DOHH2 (cell line): ENCODE results near the gene PRR14L.

ENCODE experiments used
- EZH2phosphoT487 ChIP-seq: fragments of 200-600 bp; sonication (generic); IDR thresholded peaks from 2 replicates; pipeline ENCODE4 v1.6.1; 2017; ENCODE audit warnings: borderline replicate concordance, mild to moderate bottlenecking, antibody characterized with exemption, low read length, moderate library complexity, mixed read lengths
- TF ChIP-seq, protein P1 (sequence below): fragments of 200-600 bp; sonication (generic); IDR thresholded peaks from one replicate; pipeline ENCODE4 v1.5.1; 2014; ENCODE audit warnings: antibody characterized with exemption, mild to moderate bottlenecking, low read depth, low read length; ENCODE audit not compliant: poor library complexity, severe bottlenecking

DNA sequence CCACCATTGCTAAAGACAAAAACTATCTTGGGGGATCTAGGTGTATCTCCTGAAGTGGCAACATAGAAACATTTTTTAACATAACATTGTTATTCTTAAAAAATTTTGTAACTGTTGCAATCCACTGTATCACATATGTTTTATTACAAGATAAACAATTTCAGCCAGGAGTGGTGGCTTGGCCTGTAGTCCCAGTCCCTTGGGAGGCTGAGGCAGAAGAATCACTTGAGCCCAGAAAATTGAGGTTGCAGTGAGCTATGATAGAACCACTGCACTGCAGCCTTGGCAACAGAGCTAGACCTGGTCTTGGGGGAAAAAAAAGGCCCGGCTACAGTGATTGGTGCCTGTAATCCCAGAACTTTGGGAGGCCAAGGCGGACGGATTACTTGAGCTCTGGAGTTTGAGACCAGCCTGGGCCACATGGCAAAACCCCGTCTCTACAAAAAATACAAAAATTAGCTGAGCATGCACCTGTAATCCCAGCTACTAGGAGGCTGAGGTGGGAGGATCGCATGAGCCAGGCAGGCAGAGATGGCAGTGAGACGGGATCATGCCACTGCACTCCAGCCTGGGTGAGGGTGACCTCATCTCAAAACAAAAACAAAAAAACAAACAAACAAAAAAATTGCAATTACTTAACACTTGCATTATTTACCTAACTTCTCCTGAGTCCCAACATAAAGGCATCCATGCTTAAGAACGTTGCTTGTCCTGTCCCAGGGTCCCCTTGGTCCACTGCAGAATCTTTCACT, 2.3 kb upstream of the PRR14L start:
- TF ChIP-seq, protein P1, sequence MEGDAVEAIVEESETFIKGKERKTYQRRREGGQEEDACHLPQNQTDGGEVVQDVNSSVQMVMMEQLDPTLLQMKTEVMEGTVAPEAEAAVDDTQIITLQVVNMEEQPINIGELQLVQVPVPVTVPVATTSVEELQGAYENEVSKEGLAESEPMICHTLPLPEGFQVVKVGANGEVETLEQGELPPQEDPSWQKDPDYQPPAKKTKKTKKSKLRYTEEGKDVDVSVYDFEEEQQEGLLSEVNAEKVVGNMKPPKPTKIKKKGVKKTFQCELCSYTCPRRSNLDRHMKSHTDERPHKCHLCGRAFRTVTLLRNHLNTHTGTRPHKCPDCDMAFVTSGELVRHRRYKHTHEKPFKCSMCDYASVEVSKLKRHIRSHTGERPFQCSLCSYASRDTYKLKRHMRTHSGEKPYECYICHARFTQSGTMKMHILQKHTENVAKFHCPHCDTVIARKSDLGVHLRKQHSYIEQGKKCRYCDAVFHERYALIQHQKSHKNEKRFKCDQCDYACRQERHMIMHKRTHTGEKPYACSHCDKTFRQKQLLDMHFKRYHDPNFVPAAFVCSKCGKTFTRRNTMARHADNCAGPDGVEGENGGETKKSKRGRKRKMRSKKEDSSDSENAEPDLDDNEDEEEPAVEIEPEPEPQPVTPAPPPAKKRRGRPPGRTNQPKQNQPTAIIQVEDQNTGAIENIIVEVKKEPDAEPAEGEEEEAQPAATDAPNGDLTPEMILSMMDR, result no peak
- no peak for TF ChIP-seq EZH2phosphoT487
